Endothelial cell of hepatic sinusoid (primary cell): ENCODE results near the gene XAGE3.
"Not testable (repeated sequence)": the region's sequence is repeated elsewhere in the genome, so short reads cannot be mapped to it uniquely, and the experiment has no call there.

Experiments used
- in situ Hi-C: cut with HindIII; loops from 2 replicates; pipeline ENCODE4 v1.10.0; 2017; ENCODE audit warnings: low sequenced_read_pairs

The XAGE3 gene

GRCh38 chrX:52843619-52844018 is 24.3 kb downstream of the XAGE3 start:
- in situ Hi-C loops = not testable (repeated sequence)

GRCh38 chrX:52839137-52839536 is 28.7 kb downstream of the XAGE3 start:
- in situ Hi-C loops = no loop called here

GRCh38 chrX:52830551-52830950 is 37.3 kb downstream of the XAGE3 start:
- in situ Hi-C loops = no loop called here

GRCh38 chrX:52824608-52825007 is 43.3 kb downstream of the XAGE3 start:
- in situ Hi-C loops = no loop called here

GRCh38 chrX:52821079-52821760 is 46.7 kb downstream of the XAGE3 start:
- in situ Hi-C loops = no loop called here

GRCh38 chrX:52819788-52820187 is 48.1 kb downstream of the XAGE3 start:
- in situ Hi-C loops = no loop called here
